Stimulated activated naive CD4-positive, alpha-beta T cell treated with Interleukin-2 at 50 U/mL for 16 hours (primary cell): Measurements from ENCODE around the gene RUNX3.
"Not testable (repeated sequence)": the region's sequence is repeated elsewhere in the genome, so short reads cannot be mapped to it uniquely, and the experiment has no call there.

Experiments
- DNase-seq: peaks from one replicate; lab custom pipeline; 2025; lab: John Stamatoyannopoulos, UW

The RUNX3 gene

GRCh38 chr1:24930260-24931145 lies at the start of gene RUNX3:
RUNX3 (minus strand) TSS chr1:24930276; CDS start chr1:24929868, 408 bp downstream.
- DNase-seq = peak; percentile 89

- not testable (repeated sequence) for DNase-seq
Measured at GRCh38 chr1:24979232-24979631, 49.2 kb upstream of the RUNX3 start.

- no peak for DNase-seq
Measured at GRCh38 chr1:24978383-24979032, 48.4 kb upstream of the RUNX3 start.

GRCh38 chr1:24975391-24975790 lies 45.3 kb upstream of the RUNX3 start:
- no peak for DNase-seq

- no peak for DNase-seq
Measured at GRCh38 chr1:24973315-24973714, 43.2 kb upstream of the RUNX3 start.

- no peak for DNase-seq
Measured at GRCh38 chr1:24972915-24973242, 42.8 kb upstream of the RUNX3 start.

- DNase-seq = no peak
Measured at GRCh38 chr1:24972221-24972914, 42.3 kb upstream of the RUNX3 start.

GRCh38 chr1:24970926-24971875 lies 41.1 kb upstream of the RUNX3 start:
- DNase-seq = no peak

GRCh38 chr1:24970399-24970753 lies 40.3 kb upstream of the RUNX3 start:
- DNase-seq = no peak

GRCh38 chr1:24969596-24970398 lies 39.7 kb upstream of the RUNX3 start:
- no peak for DNase-seq

GRCh38 chr1:24968941-24969585 lies 39.0 kb upstream of the RUNX3 start:
- DNase-seq = no peak

GRCh38 chr1:24967962-24968361 lies 37.9 kb upstream of the RUNX3 start:
- DNase-seq = no peak

- no peak for DNase-seq
Measured at GRCh38 chr1:24967555-24967954, 37.5 kb upstream of the RUNX3 start.

- peak; percentile 79 for DNase-seq
Measured at GRCh38 chr1:24966724-24967346, 36.8 kb upstream of the RUNX3 start.

- no peak for DNase-seq
Measured at GRCh38 chr1:24966121-24966723, 36.1 kb upstream of the RUNX3 start.

GRCh38 chr1:24965571-24965930 lies 35.5 kb upstream of the RUNX3 start:
- no peak for DNase-seq

- peak; percentile 92 for DNase-seq
Measured at GRCh38 chr1:24964811-24965570, 34.9 kb upstream of the RUNX3 start.

- DNase-seq = no peak
Measured at GRCh38 chr1:24963943-24964693, 34.0 kb upstream of the RUNX3 start.
